Measurements from ENCODE around the gene THUMPD1.
A peak's percentile ranks its signal among the peaks of the same experiment; 100 is the strongest.
"Not testable (repeated sequence)": the region's sequence is repeated elsewhere in the genome, so short reads cannot be mapped to it uniquely, and the experiment has no call there.

The THUMPD1 gene

GRCh38 chr16:20741554-20742285 is at the start of gene THUMPD1:
TSS of gene THUMPD1 (minus strand) at chr16:20741818. CDS start at chr16:20741739, 79 bp downstream.
- H3K9me3 Mint-ChIP-seq = peaks cover 0 to 1% of the 10 kb centered on the region in 2 donors
- peaks cover 8 to 11% of the 10 kb centered on the region in 2 donors for H3K36me3 Mint-ChIP-seq
- no peaks in the 10 kb centered on the region for H3K27me3 Mint-ChIP-seq
- H3K4me3 Mint-ChIP-seq = peak within 1 kb of the TSS; percentile 94 to 99
- peaks cover 9 to 22% of the 10 kb centered on the region in 2 donors for H3K4me1 Mint-ChIP-seq
- peak within 1 kb of the TSS; percentile 98 for H3K27ac Mint-ChIP-seq
- peak; percentile 91 for DNase-seq
- ATAC-seq (replicated peaks) = peak; percentile 95 to 97

- DNase-seq = no peak
- no peaks in the 10 kb centered on the region for H3K4me1 Mint-ChIP-seq
- no peak overlapping the region for H3K27ac Mint-ChIP-seq
- H3K9me3 Mint-ChIP-seq = no peaks in the 10 kb centered on the region
- no peaks in the 10 kb centered on the region for H3K27me3 Mint-ChIP-seq
- no peaks in the 10 kb centered on the region for H3K36me3 Mint-ChIP-seq
- ATAC-seq (replicated peaks) = no peak
- H3K4me3 Mint-ChIP-seq = no peak overlapping the region
Measured at GRCh38 chr16:20789130-20789529, 47.5 kb upstream of the THUMPD1 start.

- Mint-ChIP-seq H3K27ac (no peak overlapping the region), H3K9me3 (no peaks in the 10 kb centered on the region), H3K36me3 (no peaks in the 10 kb centered on the region), H3K27me3 (no peaks in the 10 kb centered on the region), H3K4me1 (no peaks in the 10 kb centered on the region), H3K4me3 (no peak overlapping the region)
- DNase-seq = no peak
- no peak for ATAC-seq (replicated peaks)
Measured at GRCh38 chr16:20784204-20784603, 42.6 kb upstream of the THUMPD1 start.

- Mint-ChIP-seq H3K27ac (no peak overlapping the region), H3K4me3 (no peak overlapping the region), H3K9me3 (no peaks in the 10 kb centered on the region), H3K4me1 (no peaks in the 10 kb centered on the region), H3K36me3 (no peaks in the 10 kb centered on the region), H3K27me3 (no peaks in the 10 kb centered on the region)
- no peak for ATAC-seq (replicated peaks)
- no peak for DNase-seq
Measured at GRCh38 chr16:20782470-20782869, 40.9 kb upstream of the THUMPD1 start.

- Mint-ChIP-seq H3K9me3 (no peaks in the 10 kb centered on the region), H3K4me1 (no peaks in the 10 kb centered on the region), H3K36me3 (no peaks in the 10 kb centered on the region), H3K4me3 (no peak overlapping the region), H3K27ac (no peak overlapping the region), H3K27me3 (no peaks in the 10 kb centered on the region)
- no peak for ATAC-seq (replicated peaks)
- DNase-seq = no peak
Measured at GRCh38 chr16:20781697-20782096, 40.1 kb upstream of the THUMPD1 start.

GRCh38 chr16:20774703-20775362 is 33.2 kb upstream of the THUMPD1 start:
- Mint-ChIP-seq H3K4me1 (no peaks in the 10 kb centered on the region), H3K27me3 (no peaks in the 10 kb centered on the region), H3K27ac (no peak overlapping the region), H3K36me3 (no peaks in the 10 kb centered on the region), H3K4me3 (no peak overlapping the region), H3K9me3 (no peaks in the 10 kb centered on the region)
- ATAC-seq (replicated peaks) = peak; percentile 81 to 84
- DNase-seq = peak; percentile 32

- H3K36me3 Mint-ChIP-seq = no peaks in the 10 kb centered on the region
- no peak overlapping the region for H3K4me3 Mint-ChIP-seq
- no peaks in the 10 kb centered on the region for H3K9me3 Mint-ChIP-seq
- H3K4me1 Mint-ChIP-seq = no peaks in the 10 kb centered on the region
- no peak overlapping the region for H3K27ac Mint-ChIP-seq
- DNase-seq (no peak), ATAC-seq (replicated peaks) (no peak)
- no peaks in the 10 kb centered on the region for H3K27me3 Mint-ChIP-seq
Measured at GRCh38 chr16:20773679-20774078, 32.1 kb upstream of the THUMPD1 start.

GRCh38 chr16:20768818-20769217 is 27.2 kb upstream of the THUMPD1 start:
- Mint-ChIP-seq H3K4me1 (peaks cover 0 to 4% of the 10 kb centered on the region in 2 donors), H3K27ac (no peak overlapping the region), H3K9me3 (no peaks in the 10 kb centered on the region), H3K36me3 (no peaks in the 10 kb centered on the region), H3K27me3 (no peaks in the 10 kb centered on the region), H3K4me3 (no peak overlapping the region)
- ATAC-seq (replicated peaks) (no peak), DNase-seq (no peak)

GRCh38 chr16:20768121-20768520 is 26.5 kb upstream of the THUMPD1 start:
- no peaks in the 10 kb centered on the region for H3K36me3 Mint-ChIP-seq
- ATAC-seq (replicated peaks) = no peak
- H3K9me3 Mint-ChIP-seq = no peaks in the 10 kb centered on the region
- peaks cover 3 to 9% of the 10 kb centered on the region in 2 donors for H3K4me1 Mint-ChIP-seq
- no peaks in the 10 kb centered on the region for H3K27me3 Mint-ChIP-seq
- DNase-seq = no peak
- no peak overlapping the region for H3K27ac Mint-ChIP-seq
- H3K4me3 Mint-ChIP-seq = no peak overlapping the region

- Mint-ChIP-seq H3K36me3 (no peaks in the 10 kb centered on the region), H3K27ac (no peak overlapping the region), H3K4me3 (no peak overlapping the region), H3K9me3 (no peaks in the 10 kb centered on the region), H3K4me1 (peaks cover 7 to 11% of the 10 kb centered on the region in 2 donors), H3K27me3 (no peaks in the 10 kb centered on the region)
- no peak for ATAC-seq (replicated peaks)
- DNase-seq = no peak
Measured at GRCh38 chr16:20767577-20767976, 26.0 kb upstream of the THUMPD1 start.

- no peaks in the 10 kb centered on the region for H3K36me3 Mint-ChIP-seq
- H3K27ac Mint-ChIP-seq = no peak overlapping the region
- H3K9me3 Mint-ChIP-seq = peaks cover 0 to 6% of the 10 kb centered on the region in 2 donors
- no peak for DNase-seq
- H3K4me3 Mint-ChIP-seq = no peak overlapping the region
- no peaks in the 10 kb centered on the region for H3K27me3 Mint-ChIP-seq
- no peak for ATAC-seq (replicated peaks)
- H3K4me1 Mint-ChIP-seq = peaks cover 7 to 11% of the 10 kb centered on the region in 2 donors
Measured at GRCh38 chr16:20766294-20766693, 24.7 kb upstream of the THUMPD1 start.

- no peak overlapping the region for H3K27ac Mint-ChIP-seq
- H3K4me1 Mint-ChIP-seq = peaks cover 7 to 11% of the 10 kb centered on the region in 2 donors
- H3K9me3 Mint-ChIP-seq = peaks cover 0 to 6% of the 10 kb centered on the region in 2 donors
- DNase-seq = no peak
- peaks cover 0 to 3% of the 10 kb centered on the region in 2 donors for H3K36me3 Mint-ChIP-seq
- H3K4me3 Mint-ChIP-seq = no peak overlapping the region
- no peaks in the 10 kb centered on the region for H3K27me3 Mint-ChIP-seq
- no peak for ATAC-seq (replicated peaks)
Measured at GRCh38 chr16:20765732-20766131, 24.1 kb upstream of the THUMPD1 start.

GRCh38 chr16:20764448-20764847 is 22.8 kb upstream of the THUMPD1 start:
- not testable (repeated sequence) for H3K27ac Mint-ChIP-seq; H3K27me3 Mint-ChIP-seq; H3K4me3 Mint-ChIP-seq; ATAC-seq (replicated peaks); DNase-seq; H3K9me3 Mint-ChIP-seq; H3K36me3 Mint-ChIP-seq
- H3K4me1 Mint-ChIP-seq = peaks cover 7 to 11% of the 10 kb centered on the region in 2 donors

- peak; percentile 81 for DNase-seq
- Mint-ChIP-seq H3K4me3 (peak within 1 kb of the TSS; percentile 85 to 89), H3K9me3 (peaks cover 4 to 6% of the 10 kb centered on the region in 2 donors), H3K36me3 (peaks cover 4 to 8% of the 10 kb centered on the region in 2 donors), H3K4me1 (peaks cover 7 to 11% of the 10 kb centered on the region in 2 donors), H3K27ac (peak within 1 kb of the TSS; percentile 92), H3K27me3 (no peaks in the 10 kb centered on the region)
- ATAC-seq (replicated peaks) = peak; percentile 99 to 100
Measured at GRCh38 chr16:20763461-20764232, 22.0 kb upstream of the THUMPD1 start, which contains the start of gene ACSM3. TSS of gene ACSM3 (plus strand) at chr16:20764014. CDS start at chr16:20770035, 6,021 bp downstream.
